ENCODE measurements around the gene GRB10.

GRB10 gene

GRCh38 chr7:50707236-50708006 is 75.3 kb downstream of the GRB10 start:
- H3K36me3 ChIP-seq (replicated peaks), result peaks cover 2% of the 10 kb centered on the region
- no peak overlapping the region for H3K27ac ChIP-seq
- no peak for TF ChIP-seq CTCF (IDR thresholded peaks at IDR 0.05; ENCODE audit: low read depth, low read length, missing control alignments)
- DNase-seq, result no peak
- H3K27me3 ChIP-seq (replicated peaks), result no peaks in the 10 kb centered on the region
- H3K4me3 ChIP-seq (ENCODE audit: low read depth, low read length), result no peak overlapping the region
- in situ Hi-C loops (cut with HindIII; ENCODE audit: low pct_ligation_motif_present, low sequenced_read_pairs), result no loop called here

GRCh38 chr7:50706469-50706937 is 76.2 kb downstream of the GRB10 start:
- no peak for DNase-seq
- H3K4me3 ChIP-seq (ENCODE audit: low read depth, low read length), result no peak overlapping the region
- H3K27me3 ChIP-seq (replicated peaks), result no peaks in the 10 kb centered on the region
- in situ Hi-C loops (cut with HindIII; ENCODE audit: low pct_ligation_motif_present, low sequenced_read_pairs), result no loop called here
- H3K36me3 ChIP-seq (replicated peaks), result peaks cover 5% of the 10 kb centered on the region
- H3K27ac ChIP-seq, result no peak overlapping the region
- TF ChIP-seq CTCF (IDR thresholded peaks at IDR 0.05; ENCODE audit: low read depth, low read length, missing control alignments), result no peak

- TF ChIP-seq CTCF (IDR thresholded peaks at IDR 0.05; ENCODE audit: low read depth, low read length, missing control alignments), result no peak
- Histone ChIP-seq H3K27me3 (replicated peaks) (no peaks in the 10 kb centered on the region), H3K27ac (no peak overlapping the region), H3K36me3 (replicated peaks) (peaks cover 5% of the 10 kb centered on the region), H3K4me3 (ENCODE audit: low read depth, low read length) (no peak overlapping the region)
- in situ Hi-C loops (cut with HindIII; ENCODE audit: low pct_ligation_motif_present, low sequenced_read_pairs), result no loop called here
- no peak for DNase-seq
Observed at GRCh38 chr7:50704844-50705243, 77.9 kb downstream of the GRB10 start.

GRCh38 chr7:50703654-50704053 is 79.0 kb downstream of the GRB10 start:
- peaks cover 5% of the 10 kb centered on the region for H3K36me3 ChIP-seq (replicated peaks)
- in situ Hi-C loops (cut with HindIII; ENCODE audit: low pct_ligation_motif_present, low sequenced_read_pairs), result no loop called here
- DNase-seq, result no peak
- no peak for TF ChIP-seq CTCF (IDR thresholded peaks at IDR 0.05; ENCODE audit: low read depth, low read length, missing control alignments)
- no peak overlapping the region for H3K27ac ChIP-seq
- no peaks in the 10 kb centered on the region for H3K27me3 ChIP-seq (replicated peaks)
- no peak overlapping the region for H3K4me3 ChIP-seq (ENCODE audit: low read depth, low read length)

- Histone ChIP-seq H3K27ac (no peak overlapping the region), H3K36me3 (replicated peaks) (peaks cover 5% of the 10 kb centered on the region), H3K4me3 (ENCODE audit: low read depth, low read length) (no peak overlapping the region), H3K27me3 (replicated peaks) (no peaks in the 10 kb centered on the region)
- TF ChIP-seq CTCF (IDR thresholded peaks at IDR 0.05; ENCODE audit: low read depth, low read length, missing control alignments), result no peak
- no peak for DNase-seq
- in situ Hi-C loops (cut with HindIII; ENCODE audit: low pct_ligation_motif_present, low sequenced_read_pairs), result no loop called here
Observed at GRCh38 chr7:50699143-50699542, 83.6 kb downstream of the GRB10 start.

- H3K27ac ChIP-seq, result no peak overlapping the region
- H3K27me3 ChIP-seq (replicated peaks), result no peaks in the 10 kb centered on the region
- in situ Hi-C loops (cut with HindIII; ENCODE audit: low pct_ligation_motif_present, low sequenced_read_pairs), result no loop called here
- DNase-seq, result no peak
- H3K36me3 ChIP-seq (replicated peaks), result peaks cover 3% of the 10 kb centered on the region
- no peak overlapping the region for H3K4me3 ChIP-seq (ENCODE audit: low read depth, low read length)
- no peak for TF ChIP-seq CTCF (IDR thresholded peaks at IDR 0.05; ENCODE audit: low read depth, low read length, missing control alignments)
Observed at GRCh38 chr7:50697748-50698147, 84.9 kb downstream of the GRB10 start.
